HG03045 (cell line): Measurements from ENCODE around the gene ZFP62.

ENCODE experiments used
- ATAC-seq: cut with Tn5 transposase; IDR thresholded peaks from one replicate; pipeline ENCODE4 v1.9.1; 2021; ENCODE audit warnings: mild to moderate bottlenecking, moderate library complexity; ENCODE audit not compliant: unreplicated experiment

Gene ZFP62

GRCh38 chr5:180811623-180812124 is 49.4 kb downstream of the ZFP62 start:
- ATAC-seq, result no peak

GRCh38 chr5:180810959-180811622 is 50.0 kb downstream of the ZFP62 start:
- no peak for ATAC-seq

- ATAC-seq, result peak; percentile 72
Observed at GRCh38 chr5:180810210-180810958, 50.7 kb downstream of the ZFP62 start.

- ATAC-seq, result peak; percentile 58
Observed at GRCh38 chr5:180809403-180810209, 51.5 kb downstream of the ZFP62 start.

GRCh38 chr5:180808461-180809000 is 52.5 kb downstream of the ZFP62 start:
- ATAC-seq, result no peak

GRCh38 chr5:180807654-180808414 is 53.2 kb downstream of the ZFP62 start:
- no peak for ATAC-seq

GRCh38 chr5:180807046-180807445 is 54.0 kb downstream of the ZFP62 start:
- no peak for ATAC-seq

GRCh38 chr5:180806351-180807011 is 54.6 kb downstream of the ZFP62 start:
- ATAC-seq, result no peak

- no peak for ATAC-seq
Observed at GRCh38 chr5:180804129-180804618, 56.9 kb downstream of the ZFP62 start.

- peak; percentile 60 for ATAC-seq
Observed at GRCh38 chr5:180803181-180804128, 57.6 kb downstream of the ZFP62 start.

GRCh38 chr5:180802325-180803180 is 58.5 kb downstream of the ZFP62 start, which contains the start of gene MGAT1:
Gene MGAT1 (minus strand): TSS chr5:180802806. CDS start chr5:180792971, 9,835 bp downstream.
- ATAC-seq, result peak; percentile 45

GRCh38 chr5:180801596-180802324 is 59.3 kb downstream of the ZFP62 start:
- no peak for ATAC-seq

- ATAC-seq, result no peak
Observed at GRCh38 chr5:180799902-180800801, 60.9 kb downstream of the ZFP62 start.

- ATAC-seq, result no peak
Observed at GRCh38 chr5:180799194-180799593, 61.9 kb downstream of the ZFP62 start.

- ATAC-seq, result no peak
Observed at GRCh38 chr5:180798193-180798592, 62.9 kb downstream of the ZFP62 start.
